ENCODE data around the gene RNF121.

Gene RNF121

DNA sequence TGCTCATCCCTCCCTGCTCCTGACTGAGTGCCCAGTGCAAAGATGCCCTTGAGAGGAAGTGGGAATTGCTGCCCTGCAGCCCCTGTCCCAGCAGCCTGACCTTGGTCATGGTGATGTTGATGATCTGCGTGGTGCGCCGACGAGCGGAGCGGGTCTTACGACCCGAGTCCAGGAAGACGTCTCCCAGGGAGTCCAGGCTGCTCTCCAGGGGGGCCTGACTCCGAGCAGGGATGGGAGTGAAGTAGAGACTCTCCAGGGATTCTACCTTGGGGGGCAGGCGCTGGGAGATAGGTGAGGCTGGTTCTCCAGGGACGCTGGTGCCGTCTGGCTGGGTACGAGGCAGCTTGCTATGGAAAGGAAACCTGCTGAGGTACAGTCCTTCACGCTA, 78.2 kb downstream of the RNF121 start:
- DNase-seq, result no peak

DNA sequence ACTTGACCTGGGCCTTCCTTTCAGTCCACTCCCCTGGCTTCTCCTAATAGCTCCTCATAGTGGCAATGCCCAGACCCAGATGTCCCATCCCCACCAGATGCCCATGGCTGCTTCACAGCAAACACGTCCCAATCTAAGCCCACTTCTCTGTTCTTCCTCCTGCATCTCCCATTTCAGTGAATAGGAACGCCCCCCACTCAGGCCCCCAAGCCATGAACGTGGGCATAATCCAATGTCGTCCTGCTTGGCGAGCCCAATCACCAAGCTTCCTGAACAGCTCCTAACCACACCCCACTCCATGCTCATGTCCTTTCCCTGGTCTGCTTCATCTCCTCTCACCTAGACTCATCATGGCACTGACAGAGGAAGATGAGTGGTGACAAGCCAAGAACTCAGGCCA, 78.7 kb downstream of the RNF121 start:
- no peak for DNase-seq

GRCh38 chr11:72008728-72009127, 79.9 kb downstream of the RNF121 start:
- no peak for DNase-seq

DNA sequence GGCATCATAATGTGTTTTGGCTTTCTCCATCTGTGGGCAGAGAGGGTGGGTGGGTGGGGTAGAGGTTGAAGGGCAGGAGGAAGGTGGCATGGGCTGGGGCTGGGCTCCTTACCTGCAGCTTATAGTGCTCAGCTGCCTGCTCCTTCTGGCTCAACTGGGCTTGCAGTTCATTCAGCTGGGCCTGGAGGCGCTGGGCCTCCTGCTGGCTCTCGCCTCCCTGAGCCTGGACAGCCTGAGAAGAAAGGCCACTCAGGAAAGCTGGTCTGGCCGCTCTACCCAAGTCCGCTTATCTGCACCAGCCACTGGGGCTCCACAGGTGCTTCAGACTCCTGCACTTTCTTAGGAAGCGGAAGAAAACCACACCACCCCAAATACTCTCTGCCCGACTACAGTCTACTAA, 80.3 kb downstream of the RNF121 start:
- DNase-seq, result no peak

- no peak for DNase-seq
These were observed 81.8 kb downstream of the RNF121 start for GRCh38 chr11:72010529-72011233.

DNA sequence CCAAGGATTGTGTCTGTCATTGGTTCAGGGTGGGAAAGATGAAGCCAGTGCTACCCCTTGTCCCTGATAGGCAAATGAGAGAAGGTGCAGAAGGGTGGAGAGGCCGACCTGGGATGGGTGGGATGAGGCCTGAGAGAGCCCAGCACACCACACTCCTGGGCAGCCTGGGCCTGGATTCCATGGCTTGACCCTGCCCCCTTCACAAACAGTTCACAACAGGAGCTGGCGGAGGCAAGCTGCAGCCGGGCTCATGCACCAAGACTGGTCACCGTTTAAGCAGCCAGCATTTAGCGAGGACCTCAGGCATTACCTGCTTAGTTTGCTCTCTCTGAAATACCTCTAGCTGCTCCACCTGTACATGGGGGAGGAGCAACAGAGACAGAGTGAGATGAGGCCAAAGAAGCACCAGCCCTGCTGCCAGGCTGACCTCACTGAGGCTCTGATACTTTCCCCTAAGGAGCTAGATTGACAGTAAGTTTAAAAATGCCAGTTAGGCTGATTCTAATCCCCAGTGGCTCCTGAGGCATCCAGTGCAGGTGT, 83.3 kb downstream of the RNF121 start:
- no peak for DNase-seq

DNA sequence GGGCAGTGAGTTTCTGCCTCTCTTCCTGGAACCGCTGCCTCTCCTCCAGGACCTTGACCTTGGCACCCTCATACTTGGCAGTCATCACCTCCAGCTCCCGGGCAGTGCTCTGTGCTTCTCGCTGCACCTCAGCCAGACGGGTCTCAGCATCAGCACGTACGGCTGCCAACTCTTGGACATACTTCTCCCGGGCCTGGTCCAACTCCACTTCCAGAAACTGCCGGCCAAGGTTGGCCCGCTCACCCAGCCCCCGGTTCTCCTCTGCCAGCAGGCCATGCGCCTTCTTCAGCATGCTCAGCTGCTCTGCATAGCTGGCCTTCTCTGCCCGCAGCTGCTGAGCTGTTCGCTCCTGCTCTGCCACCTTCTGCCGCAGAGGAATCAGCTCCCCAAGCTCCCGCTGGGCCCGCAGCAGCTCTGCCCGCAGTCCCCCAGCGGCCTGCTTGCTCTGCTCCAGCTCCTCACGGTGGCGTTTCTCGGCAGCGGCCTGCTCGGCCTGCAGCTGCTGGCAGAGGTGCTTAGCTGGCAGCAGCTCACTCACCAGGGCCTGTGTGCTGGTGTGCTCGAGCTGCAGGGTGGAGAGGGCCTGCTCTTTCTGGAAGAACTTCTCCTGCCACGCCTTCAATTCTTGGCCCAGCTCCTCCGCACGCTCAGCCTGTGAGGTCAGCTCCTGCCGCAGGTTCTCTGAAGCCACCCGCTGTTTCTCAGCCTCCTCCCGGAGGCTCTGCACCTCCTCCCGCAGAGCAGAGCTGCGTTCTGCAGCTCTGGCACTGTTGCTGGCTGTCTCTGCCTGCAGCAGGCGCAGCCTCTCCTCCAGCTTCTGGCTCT, 84.3 kb downstream of the RNF121 start:
- DNase-seq, result no peak

DNA sequence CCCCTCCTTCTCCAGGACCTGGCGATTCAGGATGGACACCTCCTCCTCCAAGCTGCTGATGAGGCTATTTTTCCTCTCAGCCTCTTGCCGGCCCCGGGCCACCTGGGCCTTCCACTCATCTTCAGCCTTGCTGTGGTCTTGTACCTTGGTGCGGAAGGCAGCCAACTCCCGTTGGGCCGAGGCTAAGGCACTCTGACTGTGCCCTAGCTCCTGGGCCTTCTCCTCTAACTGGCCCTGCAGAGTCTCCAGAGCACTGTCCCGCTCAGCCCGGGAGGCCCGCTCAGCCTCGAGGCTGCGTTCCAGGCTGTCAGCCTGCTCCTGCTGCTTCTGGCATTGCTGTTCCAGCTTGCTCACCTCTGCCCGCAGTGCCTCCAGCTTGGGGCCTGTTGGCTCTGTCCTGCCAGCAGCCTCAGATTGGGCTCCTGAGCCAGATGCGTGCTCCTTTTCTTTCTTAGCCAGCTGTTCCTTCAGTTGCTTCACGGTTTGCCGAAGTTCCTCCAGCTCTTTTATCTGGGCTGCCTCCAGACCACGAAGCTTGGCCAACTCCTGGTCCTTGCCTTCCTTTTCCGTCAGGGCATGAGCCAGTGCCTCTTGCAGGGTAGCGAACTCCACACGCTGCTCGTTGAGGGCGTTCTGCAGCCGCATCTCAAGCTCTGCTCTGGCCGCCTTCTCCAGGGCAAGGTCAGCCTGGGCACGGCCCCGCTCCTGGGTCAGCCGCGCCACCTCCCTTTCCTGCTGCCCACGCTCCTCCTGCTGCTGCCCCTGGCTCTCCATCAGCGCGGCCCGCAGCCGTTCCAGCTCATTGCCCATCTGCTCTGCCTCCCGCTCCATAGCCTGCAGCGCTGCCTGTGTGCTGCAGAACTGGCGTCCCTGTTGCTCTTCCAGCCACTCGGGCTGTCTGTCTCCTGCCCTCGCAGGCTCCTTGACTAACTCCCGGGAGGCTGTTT, 85.2 kb downstream of the RNF121 start:
- DNase-seq, result no peak

DNA sequence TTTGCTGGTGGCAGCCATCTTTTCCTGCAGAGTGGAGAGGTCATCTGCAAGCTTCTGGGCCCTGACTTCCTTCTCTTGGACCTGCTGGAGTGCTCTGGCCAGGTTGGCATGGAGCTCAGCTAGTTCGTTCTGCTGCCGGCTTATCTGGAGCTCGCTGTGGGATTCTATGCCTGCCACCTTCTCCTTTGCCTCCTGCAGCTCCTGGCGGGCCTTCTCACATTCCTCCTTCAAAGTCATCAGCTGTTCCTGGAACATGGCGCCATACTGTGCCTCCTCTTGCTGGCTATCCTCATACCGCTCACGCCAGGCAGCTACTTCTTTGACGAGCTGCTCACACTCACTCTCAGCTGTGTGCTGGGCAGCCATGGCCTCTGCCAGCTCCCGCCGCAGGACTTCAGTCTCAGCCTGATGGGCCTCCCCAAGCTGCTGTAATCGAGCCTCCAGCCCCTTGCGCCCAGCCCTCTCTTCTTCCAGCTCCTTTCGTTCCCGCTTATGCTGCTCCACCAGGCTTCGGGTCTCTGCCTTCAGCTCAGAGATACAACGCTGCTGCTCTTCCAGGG, 86.0 kb downstream of the RNF121 start:
- DNase-seq, result no peak

GRCh38 chr11:72015511-72016061, 86.7 kb downstream of the RNF121 start:
- DNase-seq, result no peak

GRCh38 chr11:72018171-72018570, 89.3 kb downstream of the RNF121 start:
- no peak for DNase-seq

GRCh38 chr11:72023335-72023734, 94.5 kb downstream of the RNF121 start:
- no peak for DNase-seq

GRCh38 chr11:72024069-72024754, 95.4 kb downstream of the RNF121 start:
- DNase-seq, result no peak

GRCh38 chr11:72026090-72026489, 97.2 kb downstream of the RNF121 start:
- DNase-seq, result no peak

GRCh38 chr11:72030472-72031045, 101.7 kb downstream of the RNF121 start:
- DNase-seq, result no peak

GRCh38 chr11:72036687-72037086, 107.8 kb downstream of the RNF121 start:
- DNase-seq, result no peak

DNA sequence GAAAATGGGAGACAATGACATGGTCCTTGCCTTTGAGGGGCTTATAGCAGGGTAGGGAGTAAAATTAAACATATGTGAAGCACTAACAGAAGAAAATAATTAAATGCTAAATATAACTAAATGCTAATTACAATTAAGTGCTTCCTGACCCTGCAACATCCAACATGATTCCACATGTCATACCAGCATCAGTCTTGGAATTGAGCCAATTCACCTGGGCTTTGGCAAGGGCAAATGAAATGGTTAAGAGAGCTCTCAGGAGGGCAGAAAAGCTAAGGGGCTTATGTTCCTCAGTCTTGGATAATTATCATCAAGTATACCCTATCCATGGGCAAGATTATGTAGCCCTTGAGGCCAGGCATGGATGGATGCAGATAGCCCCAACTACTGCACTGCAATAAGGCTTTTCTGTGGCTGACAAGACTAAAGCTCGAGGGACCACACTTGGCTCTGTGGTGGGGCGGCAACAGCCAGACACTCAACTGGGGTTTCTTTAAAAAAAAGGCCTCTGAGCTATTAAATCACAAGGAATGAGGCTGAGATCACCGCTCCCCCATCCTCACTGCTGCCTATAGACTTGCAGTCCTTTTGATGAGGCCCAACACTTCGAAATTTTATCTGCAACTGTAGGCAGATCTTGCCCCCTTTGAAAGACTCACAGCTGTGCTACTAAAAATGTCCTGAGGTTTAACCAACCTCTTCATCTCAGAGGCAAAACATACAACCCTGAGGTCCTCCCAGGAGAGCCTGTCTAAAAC, 108.9 kb downstream of the RNF121 start:
- no peak for DNase-seq

DNA sequence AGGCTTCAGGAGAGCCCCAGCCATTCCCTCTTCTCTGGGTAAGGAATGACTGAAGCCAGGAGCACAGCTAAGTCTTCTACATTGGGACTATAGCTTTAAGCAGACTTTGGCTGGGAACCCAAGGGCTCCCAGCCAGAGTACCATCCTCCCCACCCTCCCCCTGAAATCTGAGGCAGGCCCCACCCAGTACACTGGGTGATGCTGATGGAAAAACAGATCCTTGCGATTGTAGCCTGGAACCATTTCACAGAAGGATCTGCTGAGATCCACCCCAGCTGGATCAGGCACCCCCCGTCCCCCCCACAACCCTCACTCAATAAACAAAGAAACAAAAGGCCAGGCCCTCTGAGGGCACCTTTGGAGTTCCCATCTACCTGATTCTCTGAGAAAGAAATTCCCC, 109.6 kb downstream of the RNF121 start:
- no peak for DNase-seq

DNA sequence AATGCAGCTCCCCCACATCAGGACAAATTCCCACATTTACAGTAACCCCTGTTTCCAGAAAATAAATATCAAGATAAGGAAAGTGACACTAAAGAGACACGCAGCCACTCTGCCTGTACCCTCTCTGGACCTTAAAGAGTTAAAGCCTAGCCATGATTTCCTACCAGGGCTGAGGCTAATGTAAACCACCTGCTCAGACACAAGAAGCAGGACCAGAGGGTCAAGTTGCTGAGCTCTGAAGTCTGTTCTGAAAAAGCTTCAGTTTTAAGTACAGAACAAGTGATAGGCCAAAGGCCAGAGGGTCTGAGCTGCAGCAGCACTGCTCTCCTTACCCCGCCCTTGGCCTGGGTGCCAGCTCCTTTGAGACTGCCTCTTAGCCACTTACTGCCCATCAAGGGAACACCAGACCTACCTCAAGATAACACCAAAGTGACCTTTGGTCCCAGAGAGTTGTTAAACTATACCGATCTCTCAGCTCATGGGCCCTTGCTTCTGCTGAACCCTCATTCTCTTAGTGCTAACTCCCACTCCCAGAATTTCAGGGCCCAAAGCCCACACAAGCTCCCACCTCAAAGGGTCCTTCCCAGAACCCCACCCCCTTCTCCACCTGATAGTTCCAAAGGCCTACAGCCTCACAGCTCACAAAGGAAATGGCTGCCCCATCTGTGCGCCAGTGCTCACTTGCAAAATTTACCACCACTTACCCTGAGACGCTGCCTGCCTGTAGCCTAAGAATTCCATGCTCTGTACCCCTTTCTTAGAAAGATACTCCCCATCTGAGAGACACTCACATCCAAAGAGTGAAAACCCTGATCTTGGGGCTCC, 110.4 kb downstream of the RNF121 start:
- no peak for DNase-seq
